IPS-NIHi7 (cell line): Measurements from ENCODE around the gene B3GLCT.
"Not testable (repeated sequence)": the region's sequence is repeated elsewhere in the genome, so short reads cannot be mapped to it uniquely, and the experiment has no call there.

Source experiments
- DNase-seq: peaks from one replicate; pipeline ENCODE4 v3.0.0; 2012; ENCODE audit warnings: mixed read lengths; ENCODE audit errors: extremely low spot score

The B3GLCT gene

DNA sequence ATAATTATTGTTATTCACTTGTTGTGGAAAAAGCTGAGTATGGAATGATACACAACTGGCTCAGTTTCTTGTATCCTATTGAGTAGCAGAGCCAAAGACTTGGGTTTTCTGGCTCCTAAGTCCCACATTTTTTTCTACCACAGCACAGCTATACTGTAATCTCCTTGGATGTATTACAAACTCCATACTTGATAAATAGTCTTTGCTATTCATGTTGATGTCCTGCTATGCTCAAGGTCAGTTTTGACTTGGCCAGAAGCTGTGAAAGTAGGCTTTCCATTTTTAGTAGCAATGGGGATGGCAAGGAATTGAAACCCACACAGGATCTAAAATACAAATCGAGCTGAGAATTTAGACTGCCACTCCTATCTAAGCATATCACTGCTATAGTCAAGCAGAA is 79.1 kb downstream of the B3GLCT start:
- DNase-seq: no peak

- DNase-seq: no peak
These were observed 83.1 kb downstream of the B3GLCT start for GRCh38 chr13:31282741-31283455.

DNA sequence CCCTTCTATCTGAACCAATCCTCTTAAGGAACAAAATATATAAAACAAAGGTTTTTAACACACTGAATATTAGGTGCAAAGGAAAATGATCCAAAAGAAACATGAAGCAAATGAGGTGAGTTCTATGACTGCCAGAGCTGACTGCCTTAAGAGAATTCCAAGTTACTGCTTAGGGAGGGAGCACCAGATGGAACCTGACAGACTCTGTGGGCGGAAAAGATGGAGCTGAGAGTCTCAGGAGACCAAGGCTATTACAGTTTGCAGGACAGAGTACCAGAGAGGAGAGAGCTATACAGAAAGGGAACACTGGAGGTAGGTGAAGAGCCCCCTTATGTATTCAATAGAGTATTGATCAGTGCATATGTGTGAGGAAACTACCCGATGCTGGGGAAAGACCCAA is 87.2 kb downstream of the B3GLCT start:
- DNase-seq: no peak

DNA sequence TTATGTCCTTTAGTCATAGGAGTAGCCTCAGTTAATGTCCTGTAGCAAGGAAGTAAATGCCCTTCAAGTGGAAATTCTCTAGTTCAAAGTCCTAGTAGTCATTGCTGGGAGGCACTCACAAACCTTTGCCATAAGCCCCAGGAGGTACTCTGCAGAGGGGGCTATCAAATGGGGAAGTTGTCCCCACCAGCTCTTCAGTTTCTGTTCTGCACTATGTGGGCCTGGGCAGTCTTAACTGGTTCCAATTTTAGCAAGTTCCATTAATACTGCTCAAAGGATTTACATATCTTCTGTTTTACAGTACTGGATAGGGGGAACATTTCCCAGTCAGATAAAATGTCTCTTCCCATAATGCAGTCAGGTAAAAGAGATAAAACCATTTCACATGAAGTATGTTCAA is 101.3 kb downstream of the B3GLCT start:
- DNase-seq: no peak

DNA sequence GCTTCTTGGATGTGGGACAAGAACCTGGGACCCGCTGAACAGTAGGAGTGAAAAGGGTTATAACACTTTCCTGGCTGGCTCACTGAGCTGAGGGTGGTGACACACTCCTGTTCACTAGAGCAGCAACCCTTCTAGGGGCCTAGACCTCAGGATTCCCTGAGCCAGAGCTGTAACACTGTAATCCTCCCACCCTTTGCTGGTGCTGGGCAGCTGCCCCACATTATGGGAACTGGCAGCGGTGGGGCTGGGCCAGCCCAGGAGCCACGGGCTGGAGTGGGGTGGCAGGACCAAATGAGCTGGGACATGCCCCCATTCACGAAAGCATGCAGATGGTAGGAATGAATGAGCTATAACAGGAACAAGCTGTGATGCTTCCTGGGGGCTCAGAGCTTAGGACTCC is 110.6 kb downstream of the B3GLCT start:
- DNase-seq: no peak

DNA sequence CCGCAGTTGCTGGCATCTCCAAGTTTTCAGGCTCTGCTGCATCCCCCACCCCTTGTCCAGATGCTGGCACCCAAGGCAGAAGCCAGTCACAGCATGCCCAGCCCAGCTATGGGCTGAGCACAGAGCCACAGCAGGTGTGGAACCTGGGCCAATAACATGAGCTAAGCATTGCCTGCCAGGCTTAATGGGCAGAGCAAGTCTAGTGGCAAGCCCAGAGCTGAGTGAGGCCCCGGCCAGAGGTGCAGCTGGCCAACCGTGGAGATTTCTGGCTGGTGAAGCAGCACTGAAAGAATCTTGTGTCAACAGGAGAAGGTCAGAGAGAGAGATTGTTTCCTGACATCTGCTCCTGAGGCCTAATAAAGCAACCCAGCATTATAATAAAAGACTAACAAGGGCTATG is 111.0 kb downstream of the B3GLCT start:
- no peak for DNase-seq

DNA sequence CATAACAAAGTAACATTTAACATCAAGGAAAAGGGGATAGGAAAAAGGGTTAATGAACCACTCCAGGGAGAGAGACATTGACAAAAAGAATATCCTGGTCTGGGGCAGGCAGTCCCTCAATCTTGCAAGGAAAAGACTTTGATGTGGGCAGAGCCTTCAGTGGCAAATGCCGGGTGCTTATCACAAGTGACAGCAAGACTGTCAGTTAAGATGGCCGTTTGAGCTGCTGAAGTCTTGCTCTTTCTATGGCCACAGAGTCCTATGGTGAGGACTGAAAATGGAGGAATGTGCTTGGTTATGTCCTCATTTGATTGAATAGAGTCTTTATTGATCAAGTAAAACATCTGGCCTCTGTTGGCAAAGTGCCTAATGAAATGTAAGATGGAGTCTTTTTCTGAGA is 112.1 kb downstream of the B3GLCT start:
- no peak for DNase-seq

- no peak for DNase-seq
These were observed 115.2 kb downstream of the B3GLCT start for GRCh38 chr13:31314961-31315360.

DNA sequence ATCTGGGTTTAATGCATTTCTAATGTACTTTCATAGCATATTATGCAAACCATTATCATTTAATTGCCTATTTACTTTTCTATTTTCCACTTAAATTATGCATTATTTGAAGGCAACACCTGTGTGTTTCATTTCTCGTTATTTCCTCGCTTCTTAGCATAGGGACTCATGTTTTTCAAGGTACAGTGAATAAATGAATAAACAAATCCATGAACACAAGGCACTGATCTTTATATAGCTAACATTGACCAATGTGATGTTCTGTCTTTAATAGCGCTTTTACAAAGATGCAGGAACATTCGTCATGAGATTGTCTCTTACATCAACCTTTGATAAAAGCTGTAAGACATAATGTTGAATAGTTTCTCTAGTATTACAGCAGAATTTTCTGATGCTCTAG is 121.2 kb downstream of the B3GLCT start:
- DNase-seq: no peak

DNA sequence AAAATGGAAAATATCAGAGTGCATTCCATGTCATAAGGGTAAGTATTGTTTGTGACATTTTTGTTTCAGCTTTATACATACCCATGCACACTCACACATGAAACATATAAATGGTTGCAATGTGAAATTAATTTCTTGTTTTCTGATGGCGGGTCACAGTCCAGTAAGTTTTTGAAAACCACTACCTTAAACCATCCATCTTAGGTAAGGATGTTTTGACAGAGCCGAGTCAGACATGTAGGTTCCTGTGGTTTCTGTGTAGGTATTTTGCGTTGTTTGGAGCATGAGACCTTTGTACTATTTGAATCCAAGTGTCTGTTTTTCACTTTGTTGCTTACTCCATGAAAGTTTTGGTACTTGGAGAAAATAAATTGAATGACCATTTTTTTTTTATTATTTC is 121.7 kb downstream of the B3GLCT start:
- DNase-seq: no peak

DNA sequence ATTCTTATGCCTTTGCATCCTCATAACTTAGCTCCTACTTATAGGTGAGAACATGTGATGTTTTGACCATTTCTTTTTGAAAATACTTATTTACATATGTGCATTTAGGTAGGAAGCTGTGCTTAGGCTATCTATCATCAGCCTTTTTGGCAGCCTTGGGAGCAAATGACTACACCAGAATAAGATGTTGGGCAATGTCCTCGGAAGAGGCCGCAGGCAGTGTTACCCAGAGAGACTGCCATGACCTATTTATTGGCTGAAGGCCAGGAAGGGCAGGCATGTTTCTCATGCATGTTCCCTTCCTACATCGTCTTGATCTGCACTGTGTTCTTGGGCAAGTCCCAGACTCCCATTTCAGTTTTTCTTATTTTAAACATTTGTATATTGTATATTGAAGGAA is 122.3 kb downstream of the B3GLCT start:
- no peak for DNase-seq

- no peak for DNase-seq
These were observed 123.1 kb downstream of the B3GLCT start for GRCh38 chr13:31322702-31323405.

GRCh38 chr13:31327182-31327860 is 127.5 kb downstream of the B3GLCT start:
- DNase-seq: no peak

- peak; percentile 19 for DNase-seq
These were observed 128.9 kb downstream of the B3GLCT start for GRCh38 chr13:31328549-31329235.

DNA sequence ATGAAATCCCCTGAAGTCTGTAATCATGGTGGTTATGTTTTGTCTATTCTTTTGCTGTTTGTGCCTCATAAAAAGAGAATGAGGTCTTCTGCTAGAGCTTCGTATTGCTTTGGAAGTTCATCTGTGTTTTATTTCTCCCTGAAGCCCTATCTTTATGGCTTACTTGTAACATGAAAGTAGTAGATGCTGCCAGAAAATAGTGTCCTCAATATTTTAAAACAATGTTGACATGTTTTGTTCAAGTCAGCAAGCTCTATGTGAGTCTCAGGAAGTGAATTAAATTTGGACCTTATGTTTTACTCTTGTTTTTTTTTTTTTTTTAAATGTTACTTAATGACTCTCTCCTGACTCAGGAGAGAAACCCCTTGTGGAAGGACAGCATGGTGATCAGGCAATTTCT is 130.5 kb downstream of the B3GLCT start:
- no peak for DNase-seq

DNA sequence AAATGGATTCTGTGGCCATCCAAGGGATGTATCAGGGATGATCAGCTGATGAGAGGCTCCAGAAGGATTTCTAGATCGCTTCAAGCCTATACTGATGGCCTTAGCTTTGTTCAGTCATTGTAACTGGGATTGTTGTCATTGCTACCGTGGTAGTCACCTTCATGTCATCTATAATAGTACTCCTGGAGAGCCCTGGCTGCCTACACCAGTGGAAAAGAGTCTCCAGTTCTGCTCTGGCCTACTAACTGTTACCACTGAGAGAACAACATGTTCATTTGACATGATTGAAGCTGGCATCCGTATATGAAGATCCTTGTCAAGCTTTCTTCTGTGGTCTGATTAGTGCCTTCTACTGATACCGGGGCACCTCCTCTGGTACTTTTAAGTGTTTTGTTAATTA is 131.3 kb downstream of the B3GLCT start:
- DNase-seq: no peak

DNA sequence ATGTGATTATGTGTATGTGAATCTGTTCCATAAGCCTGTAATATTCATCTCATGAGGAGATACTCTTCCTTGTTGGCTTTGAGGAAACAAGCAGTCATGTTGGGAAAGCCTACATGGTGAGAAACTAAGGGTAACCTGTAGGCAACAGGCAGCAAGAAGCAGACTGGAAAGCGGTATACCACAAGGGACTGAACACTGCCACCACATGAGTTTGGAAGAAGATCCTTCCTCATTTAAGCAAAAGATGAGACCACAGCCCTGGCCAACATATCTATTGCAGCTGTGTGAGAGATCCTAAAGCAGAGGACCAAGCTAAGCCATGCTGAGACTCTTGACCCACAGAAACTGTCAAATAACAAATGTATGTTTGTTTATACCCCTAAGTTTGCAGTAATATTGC is 134.8 kb downstream of the B3GLCT start:
- DNase-seq: no peak

DNA sequence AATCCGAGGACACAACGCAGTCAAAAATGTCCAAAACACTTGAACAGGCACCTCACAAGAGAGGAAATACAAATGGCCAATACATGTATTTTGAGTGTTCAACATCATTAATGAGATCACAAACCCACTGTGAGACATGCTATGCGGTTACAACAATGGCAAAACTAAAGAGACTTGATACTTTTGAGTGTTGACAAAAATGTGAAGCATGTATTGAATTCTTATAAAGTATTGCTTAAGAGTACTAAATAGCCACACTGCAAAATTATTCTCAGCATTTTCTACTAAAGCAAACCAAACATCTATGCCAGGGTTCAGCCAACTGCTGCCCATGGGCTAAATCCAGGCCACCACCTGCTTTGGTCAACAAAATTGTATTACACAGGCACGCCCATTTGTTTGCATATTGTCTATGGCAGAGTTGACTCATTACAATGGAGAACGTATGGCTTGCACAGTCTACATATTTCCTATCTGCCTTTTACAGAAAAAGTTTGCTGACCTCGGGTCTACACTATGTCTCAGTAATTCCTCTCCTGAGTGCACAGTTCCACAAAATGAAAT is 135.3 kb downstream of the B3GLCT start:
- no peak for DNase-seq

GRCh38 chr13:31339616-31340015 is 139.8 kb downstream of the B3GLCT start:
- not testable (repeated sequence) for DNase-seq

DNA sequence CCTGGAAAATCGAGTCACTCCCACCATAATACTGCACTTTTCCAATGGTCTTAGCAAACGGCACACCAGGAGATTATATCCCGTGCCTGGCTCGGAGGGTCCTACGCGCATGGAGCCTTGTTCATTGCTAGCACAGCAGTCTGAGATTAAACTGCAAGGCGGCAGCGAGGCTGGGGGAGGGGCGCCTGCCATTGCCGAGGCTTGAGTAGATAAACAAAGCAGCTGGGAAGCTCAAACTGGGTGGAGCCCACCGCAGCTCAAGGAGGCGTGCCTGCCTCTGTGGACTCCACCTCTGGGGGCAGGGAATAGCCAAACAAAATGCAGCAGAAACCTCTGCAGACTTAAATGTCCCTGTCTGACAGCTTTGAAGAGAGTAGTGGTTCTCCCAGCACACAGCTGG is 141.1 kb downstream of the B3GLCT start:
- not testable (repeated sequence) for DNase-seq

DNA sequence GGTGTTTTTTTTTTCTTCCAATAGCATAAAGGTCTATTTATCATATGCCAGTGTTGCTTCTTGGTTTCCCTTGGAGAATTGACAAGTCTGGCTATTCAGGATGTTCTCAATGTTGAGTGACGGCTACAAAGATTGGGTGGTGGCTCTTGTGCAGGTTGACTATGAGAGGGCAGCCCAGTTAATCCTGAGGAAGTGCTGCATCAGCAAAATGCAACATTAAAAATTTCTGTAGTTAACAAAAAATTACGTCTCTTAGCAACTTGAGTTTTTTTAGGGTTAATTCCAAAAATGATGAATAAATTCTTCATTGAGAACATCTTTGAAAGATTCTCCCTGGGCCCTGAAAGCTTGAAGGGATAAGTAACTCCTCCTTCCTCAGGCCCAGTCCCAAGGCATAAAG is 147.1 kb downstream of the B3GLCT start:
- no peak for DNase-seq

DNA sequence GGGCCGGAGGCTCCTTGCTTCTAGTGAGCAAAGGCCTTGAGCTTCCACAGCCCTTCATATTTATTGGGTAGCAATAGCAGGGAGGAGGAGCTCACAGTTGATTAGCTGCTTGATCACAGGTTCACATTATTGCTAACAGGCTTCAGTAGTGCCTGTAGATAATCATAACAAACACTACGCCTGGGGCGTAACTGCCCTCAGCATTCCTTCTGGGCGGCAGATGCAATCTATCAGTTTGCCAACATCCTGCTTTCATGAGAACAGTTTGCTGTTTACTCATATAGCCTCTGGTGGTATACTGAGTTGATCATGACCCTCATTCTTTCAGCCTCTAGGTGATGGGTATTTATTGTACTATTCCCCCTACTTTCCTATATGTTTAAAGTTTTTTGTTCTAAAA is 149.4 kb downstream of the B3GLCT start:
- DNase-seq: no peak
